Adrenal gland (tissue), 5 donors: ENCODE data around the gene TAGLN2.

Source experiments
- CTCF ChIP-seq, 6 experiments: fragments of 450-650 bp in 4 of 6; fragments of 200-600 bp in 2 of 6; sonication (generic) in 1 of 6; IDR thresholded peaks; 1 replicate in 5 of 6; 2 replicates in 1 of 6; pipeline versions ENCODE4 v1.5.1 to v1.8.0; 2016 to 2021; ENCODE audit warnings: antibody characterized with exemption in 6 of 6, mild to moderate bottlenecking in 2 of 6, moderate library complexity in 1 of 6
- POLR2A ChIP-seq, 2 donors: fragments of 450-650 bp; IDR thresholded peaks; one replicate each; pipeline ENCODE4 v1.6.1; 2017; ENCODE audit warnings: antibody characterized with exemption in 2 of 2, mild to moderate bottlenecking in 2 of 2, moderate library complexity in 1 of 2
- donor health status: DM: no; HTN: no; CAD: no.

GRCh38 chr1:159900755-159901360 lies 24.4 kb downstream of the TAGLN2 start:
- no peak for TF ChIP-seq CTCF (IDR thresholded peaks at IDR 0.05)
- TF ChIP-seq POLR2A (IDR thresholded peaks at IDR 0.05) = no peak
